ENCODE results near the gene MYF5. TPM values are rescaled to one million over a fixed set of nuclear protein-coding genes. Genes with fewer than 3 reads are reported as not detected.

MYF5 gene
- total RNA-seq, 4 donors from 2014 or later, result not detected

GRCh38 chr12:80707830-80708258 lies 8.9 kb upstream of the MYF5 start:
- Histone ChIP-seq H3K36me3 (no peaks in the 10 kb centered on the region), H3K27ac (no peak overlapping the region), H3K4me3 (replicated peaks in 1 of 3) (no peak overlapping the region), H3K9me3 (no peaks in the 10 kb centered on the region), H3K27me3 (peaks cover 6% of the 10 kb centered on the region), H3K4me1 (peaks cover 0 to 7% of the 10 kb centered on the region in 2 donors)
- DNase-seq, result no peak
- TF ChIP-seq, protein P1, sequence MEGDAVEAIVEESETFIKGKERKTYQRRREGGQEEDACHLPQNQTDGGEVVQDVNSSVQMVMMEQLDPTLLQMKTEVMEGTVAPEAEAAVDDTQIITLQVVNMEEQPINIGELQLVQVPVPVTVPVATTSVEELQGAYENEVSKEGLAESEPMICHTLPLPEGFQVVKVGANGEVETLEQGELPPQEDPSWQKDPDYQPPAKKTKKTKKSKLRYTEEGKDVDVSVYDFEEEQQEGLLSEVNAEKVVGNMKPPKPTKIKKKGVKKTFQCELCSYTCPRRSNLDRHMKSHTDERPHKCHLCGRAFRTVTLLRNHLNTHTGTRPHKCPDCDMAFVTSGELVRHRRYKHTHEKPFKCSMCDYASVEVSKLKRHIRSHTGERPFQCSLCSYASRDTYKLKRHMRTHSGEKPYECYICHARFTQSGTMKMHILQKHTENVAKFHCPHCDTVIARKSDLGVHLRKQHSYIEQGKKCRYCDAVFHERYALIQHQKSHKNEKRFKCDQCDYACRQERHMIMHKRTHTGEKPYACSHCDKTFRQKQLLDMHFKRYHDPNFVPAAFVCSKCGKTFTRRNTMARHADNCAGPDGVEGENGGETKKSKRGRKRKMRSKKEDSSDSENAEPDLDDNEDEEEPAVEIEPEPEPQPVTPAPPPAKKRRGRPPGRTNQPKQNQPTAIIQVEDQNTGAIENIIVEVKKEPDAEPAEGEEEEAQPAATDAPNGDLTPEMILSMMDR (IDR thresholded peaks at IDR 0.05), result no peak
- no peak for TF ChIP-seq POLR2A (IDR thresholded peaks at IDR 0.05)
- intact Hi-C loops (cut with DNase I), result no loop called here
- WGBS, 2 donors, result 28 to 36% methylated on average over 18 to 21 of the region's 21 CpGs

DNA sequence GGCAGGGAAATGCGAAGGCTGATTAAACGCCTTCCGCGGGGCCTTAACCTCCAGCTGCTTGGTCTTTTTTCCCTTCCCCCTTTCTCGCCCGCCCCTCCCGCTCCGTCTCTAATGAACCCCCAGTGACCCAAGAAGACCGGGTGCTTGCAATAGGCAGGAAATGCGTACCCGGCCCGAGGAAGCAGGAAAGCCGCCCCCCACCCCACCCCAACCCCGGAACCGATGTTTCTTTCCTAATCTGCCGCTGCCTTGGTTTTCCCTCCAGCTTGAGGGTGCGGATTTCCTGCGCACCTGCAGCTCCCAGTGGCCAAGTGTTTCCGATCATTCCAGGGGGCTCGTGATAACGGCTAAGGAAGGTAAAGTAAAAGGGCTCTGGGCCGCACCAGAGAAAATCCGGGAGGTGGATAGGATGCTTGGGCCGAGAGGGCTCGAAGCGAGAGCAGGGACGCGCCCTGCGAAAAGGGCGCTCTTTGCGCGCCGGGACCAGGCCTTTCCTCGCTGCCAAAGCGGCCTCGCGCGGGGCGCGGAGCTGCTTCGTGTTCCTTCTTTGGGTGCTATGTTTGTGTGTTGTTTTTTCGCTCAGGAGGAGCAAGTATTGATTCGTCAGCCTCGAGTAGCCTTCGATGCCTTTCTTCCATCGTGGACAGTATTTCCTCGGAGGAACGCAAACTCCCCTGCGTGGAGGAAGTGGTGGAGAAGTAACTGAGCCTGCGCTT lies 8.3 kb upstream of the MYF5 start:
- no peak overlapping the region for H3K27ac ChIP-seq
- WGBS, 2 donors, result 10 to 20% methylated on average over 49 of the region's 50 CpGs
- H3K27me3 ChIP-seq, result peaks cover 6% of the 10 kb centered on the region
- H3K4me1 ChIP-seq, result peaks cover 0 to 4% of the 10 kb centered on the region in 2 donors
- H3K4me3 ChIP-seq (replicated peaks in 1 of 3), result no peak overlapping the region
- intact Hi-C loops (cut with DNase I), result no loop called here
- DNase-seq, result no peak
- TF ChIP-seq, protein P1 (IDR thresholded peaks at IDR 0.05), result no peak
- TF ChIP-seq POLR2A (IDR thresholded peaks at IDR 0.05), result no peak
- no peaks in the 10 kb centered on the region for H3K36me3 ChIP-seq
- no peaks in the 10 kb centered on the region for H3K9me3 ChIP-seq

DNA sequence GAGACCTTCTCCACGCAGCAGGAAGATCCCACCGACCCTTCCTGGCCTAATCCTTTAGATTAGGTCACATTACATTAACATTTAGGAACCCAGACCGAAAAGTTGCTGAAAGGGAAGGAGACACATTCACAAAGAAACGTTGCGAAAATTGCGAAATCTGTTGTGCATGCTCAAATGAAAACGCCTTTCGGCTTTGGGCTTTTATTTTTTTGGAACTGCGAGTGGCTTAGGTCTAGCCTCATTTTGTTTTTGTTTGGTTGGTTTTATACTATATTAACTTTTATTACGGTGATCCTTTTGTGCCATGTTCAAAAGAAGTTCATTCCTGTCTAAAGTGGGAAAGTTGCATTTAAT lies 7.8 kb upstream of the MYF5 start:
- no peaks in the 10 kb centered on the region for H3K9me3 ChIP-seq
- H3K4me3 ChIP-seq (replicated peaks in 1 of 3), result no peak overlapping the region
- peaks cover 6% of the 10 kb centered on the region for H3K27me3 ChIP-seq
- no peak overlapping the region for H3K27ac ChIP-seq
- H3K4me1 ChIP-seq, result peaks cover 0 to 4% of the 10 kb centered on the region in 2 donors
- TF ChIP-seq POLR2A (IDR thresholded peaks at IDR 0.05), result no peak
- TF ChIP-seq, protein P1 (IDR thresholded peaks at IDR 0.05), result no peak
- no peaks in the 10 kb centered on the region for H3K36me3 ChIP-seq
- intact Hi-C loops (cut with DNase I), result no loop called here
- 45 to 47% methylated on average over 10 of the region's 10 CpGs for WGBS, 2 donors
- no peak for DNase-seq

DNA sequence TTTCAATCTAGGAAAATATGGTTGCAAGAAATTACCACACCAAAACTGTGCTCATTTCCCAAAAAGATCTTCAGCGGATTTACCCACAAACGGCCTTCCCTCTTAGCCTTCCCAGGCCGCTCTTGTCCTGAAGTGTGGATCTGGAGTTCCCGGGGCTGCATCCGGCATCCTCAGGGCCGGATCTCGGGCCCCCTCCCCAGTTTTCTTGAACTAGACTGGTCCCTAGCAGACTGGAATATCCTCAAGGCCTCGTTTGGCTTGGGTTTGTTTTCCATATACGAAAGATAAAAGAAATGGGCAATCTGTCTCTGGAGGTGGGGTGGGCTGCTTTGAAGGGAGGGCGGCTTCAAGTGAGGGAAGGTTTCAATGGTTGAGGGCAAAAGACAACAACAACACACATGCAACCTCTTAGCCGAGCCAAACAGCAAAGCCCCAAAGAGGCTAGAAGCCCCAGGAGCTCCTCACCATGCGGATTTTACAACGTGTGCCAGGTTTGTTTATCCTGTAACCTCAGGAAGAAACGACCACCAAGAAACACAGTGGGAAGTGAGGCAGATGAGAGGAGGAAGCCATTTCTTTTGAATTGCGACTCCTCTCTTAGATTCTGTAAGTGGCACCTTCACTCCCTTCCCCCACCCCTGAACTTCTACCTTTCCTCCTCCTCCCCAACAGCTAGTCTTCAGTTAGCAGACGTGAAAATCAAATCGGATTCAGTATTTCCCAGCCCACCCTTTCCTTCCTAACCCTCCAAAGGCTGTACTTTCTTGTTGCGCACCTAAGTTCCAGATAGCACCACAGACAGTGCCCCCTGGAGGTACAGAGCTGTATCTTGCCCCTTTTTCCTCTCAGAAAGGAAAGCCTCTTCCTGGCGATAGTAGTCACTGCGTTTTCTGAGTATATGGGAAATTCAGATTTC lies 6.6 kb upstream of the MYF5 start:
- no peak overlapping the region for H3K27ac ChIP-seq
- no peak for DNase-seq
- TF ChIP-seq, protein P1 (IDR thresholded peaks at IDR 0.05), result peak in 2 of 6 experiments; percentile 22 to 34
- no peak for TF ChIP-seq POLR2A (IDR thresholded peaks at IDR 0.05)
- no peak overlapping the region for H3K4me3 ChIP-seq (replicated peaks in 1 of 3)
- no peaks in the 10 kb centered on the region for H3K36me3 ChIP-seq
- peaks cover 0 to 4% of the 10 kb centered on the region in 2 donors for H3K4me1 ChIP-seq
- H3K9me3 ChIP-seq, result no peaks in the 10 kb centered on the region
- peaks cover 6% of the 10 kb centered on the region for H3K27me3 ChIP-seq
- intact Hi-C loops (cut with DNase I), result no loop called here
- 52 to 54% methylated on average over 20 of the region's 20 CpGs for WGBS, 2 donors
